GM18861 (cell line): ENCODE measurements around the gene CCN2.
"Not testable (repeated sequence)": the region's sequence is repeated elsewhere in the genome, so short reads cannot be mapped to it uniquely, and the experiment has no call there.

ENCODE experiments used
- ATAC-seq: cut with Tn5 transposase; IDR thresholded peaks from one replicate; pipeline ENCODE4 v1.9.1; 2021; ENCODE audit not compliant: unreplicated experiment

The CCN2 gene

GRCh38 chr6:131911951-131912350 is 39.2 kb downstream of the CCN2 start:
- ATAC-seq = no peak

DNA sequence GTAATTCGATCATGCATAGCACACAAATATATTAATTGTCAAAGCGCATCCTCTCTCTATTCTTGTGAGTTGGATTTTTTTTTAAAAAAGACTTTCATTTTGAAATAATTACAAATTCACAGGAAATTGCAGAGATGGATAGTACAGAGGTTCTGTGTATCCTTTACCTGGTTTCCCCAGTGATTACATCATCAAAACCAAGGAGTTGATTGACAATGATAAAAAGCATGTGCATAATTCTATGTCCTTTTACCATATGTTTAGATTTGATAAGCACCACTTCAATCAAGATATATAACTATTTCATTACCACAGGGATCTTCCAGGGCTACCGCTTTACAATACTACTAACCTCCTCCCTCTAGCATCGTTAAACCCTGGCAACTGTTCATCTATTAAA is 40.2 kb downstream of the CCN2 start:
- no peak for ATAC-seq

DNA sequence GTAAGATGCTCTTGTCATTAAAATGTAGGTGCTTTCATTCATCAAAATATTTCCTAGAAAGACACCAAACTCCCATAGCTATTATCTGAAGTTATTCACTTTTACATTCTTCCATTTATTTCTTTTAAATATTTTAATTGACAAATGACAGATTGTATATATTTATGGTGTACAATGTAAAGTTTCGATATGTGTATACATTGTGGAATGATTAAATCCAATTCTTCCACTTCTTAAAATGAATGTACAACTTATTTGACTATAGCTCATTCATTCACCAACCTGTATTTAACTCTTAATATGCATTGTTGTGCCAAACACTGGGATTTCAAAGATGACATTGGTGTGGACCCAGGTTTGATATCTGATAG is 41.0 kb downstream of the CCN2 start:
- ATAC-seq = peak; percentile 11

GRCh38 chr6:131909408-131910218 is 41.6 kb downstream of the CCN2 start:
- ATAC-seq = peak; percentile 98

GRCh38 chr6:131908787-131909186 is 42.4 kb downstream of the CCN2 start:
- not testable (repeated sequence) for ATAC-seq

DNA sequence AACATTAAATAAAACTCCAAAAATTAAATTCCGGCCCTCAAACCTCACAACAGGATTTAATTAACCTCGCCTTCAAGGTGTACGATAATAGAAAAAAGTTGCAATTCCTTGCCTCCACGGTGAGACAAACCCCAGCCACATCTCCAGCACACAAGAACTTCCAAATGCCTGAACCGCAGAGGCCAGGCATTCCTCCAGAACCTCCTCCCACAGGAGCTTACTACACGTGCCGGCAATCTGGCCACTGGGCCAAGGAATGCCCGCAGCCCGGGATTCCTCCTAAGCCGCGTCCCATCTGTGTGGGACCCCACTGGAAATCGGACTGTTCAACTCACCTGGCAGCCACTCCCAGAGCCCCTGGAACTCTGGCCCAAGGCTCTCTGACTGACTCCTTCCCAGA is 47.4 kb downstream of the CCN2 start:
- ATAC-seq = not testable (repeated sequence)

DNA sequence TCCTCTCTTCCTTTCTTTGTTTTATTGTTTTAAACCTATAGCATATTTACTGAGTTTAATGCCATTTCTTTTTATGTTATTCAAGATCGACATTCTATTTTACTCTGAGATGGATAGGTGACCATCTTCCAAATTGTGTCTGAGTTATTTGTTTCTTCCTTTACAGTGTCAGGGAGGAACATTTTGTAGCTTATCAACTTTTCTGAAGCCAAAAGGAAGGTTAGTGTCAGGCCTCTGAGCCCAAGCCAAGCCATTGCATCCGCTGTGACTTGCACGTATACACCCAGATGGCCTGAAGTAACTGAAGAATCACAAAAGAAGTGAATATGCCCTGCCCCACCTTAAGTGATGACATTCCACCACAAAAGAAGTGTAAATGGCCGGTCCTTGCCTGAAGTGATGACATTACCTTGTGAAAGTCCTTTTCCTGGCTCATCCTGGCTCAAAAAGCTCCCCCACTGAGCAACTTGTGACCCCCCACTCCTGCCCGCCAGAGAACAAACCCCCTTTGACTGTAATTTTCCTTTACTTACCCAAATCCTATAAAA is 49.8 kb downstream of the CCN2 start:
- ATAC-seq = not testable (repeated sequence)

- no peak for ATAC-seq
Measured at GRCh38 chr6:131900231-131900630, 50.9 kb downstream of the CCN2 start.

- ATAC-seq = no peak
Measured at GRCh38 chr6:131898718-131899117, 52.5 kb downstream of the CCN2 start.
